KBM-7 (cell line): Measurements from ENCODE around the gene JUP.
"Not testable (repeated sequence)": the region's sequence is repeated elsewhere in the genome, so short reads cannot be mapped to it uniquely, and the experiment has no call there.

Experiments
- DNase-seq: peaks from one replicate; pipeline ENCODE4 v3.0.0-alpha.2; 2015
- in situ Hi-C: fragments of 300-500 bp; cut with MboI; formaldehyde crosslinking; loops from 2 replicates; pipeline ENCODE4 v1.14.3; 2020; ENCODE audit warnings: low sequenced_read_pairs, low pct_unique_long_range_greater_than_20kb, mixed read lengths

Gene JUP

GRCh38 chr17:41785091-41785858, 1.2 kb downstream of the JUP start:
- in situ Hi-C loops, result no loop called here
- DNase-seq, result peak; percentile 96

DNA sequence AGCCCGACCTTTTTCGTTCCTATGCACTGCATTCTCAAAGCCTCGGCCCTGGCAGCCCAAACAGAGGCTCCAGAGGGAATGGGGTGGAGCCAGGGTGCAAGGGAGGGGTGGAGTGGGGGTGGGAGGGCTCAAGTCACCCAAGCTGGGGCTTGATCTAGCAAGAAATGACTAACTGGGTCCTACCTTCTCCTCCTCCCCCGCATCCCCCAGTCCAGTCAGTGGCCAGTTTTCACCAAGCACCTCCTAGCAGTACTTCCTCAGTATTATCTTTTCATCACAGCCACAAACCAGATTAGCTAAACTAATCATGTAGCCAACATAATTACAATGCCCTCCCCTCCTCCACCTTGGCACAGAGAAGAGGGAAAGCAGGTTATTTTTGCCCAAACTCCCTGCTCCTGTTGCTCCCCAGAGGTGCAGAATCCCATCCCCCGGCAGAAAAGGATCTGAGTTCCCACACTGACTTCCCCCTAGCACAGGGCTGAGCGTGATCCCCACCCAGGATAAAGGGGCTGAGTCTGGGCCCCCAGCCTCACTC, 2.2 kb downstream of the JUP start:
- in situ Hi-C loops, result no loop called here
- DNase-seq, result peak; percentile 93

GRCh38 chr17:41782142-41782541, 4.4 kb downstream of the JUP start:
- DNase-seq, result no peak
- in situ Hi-C loops, result no loop called here

DNA sequence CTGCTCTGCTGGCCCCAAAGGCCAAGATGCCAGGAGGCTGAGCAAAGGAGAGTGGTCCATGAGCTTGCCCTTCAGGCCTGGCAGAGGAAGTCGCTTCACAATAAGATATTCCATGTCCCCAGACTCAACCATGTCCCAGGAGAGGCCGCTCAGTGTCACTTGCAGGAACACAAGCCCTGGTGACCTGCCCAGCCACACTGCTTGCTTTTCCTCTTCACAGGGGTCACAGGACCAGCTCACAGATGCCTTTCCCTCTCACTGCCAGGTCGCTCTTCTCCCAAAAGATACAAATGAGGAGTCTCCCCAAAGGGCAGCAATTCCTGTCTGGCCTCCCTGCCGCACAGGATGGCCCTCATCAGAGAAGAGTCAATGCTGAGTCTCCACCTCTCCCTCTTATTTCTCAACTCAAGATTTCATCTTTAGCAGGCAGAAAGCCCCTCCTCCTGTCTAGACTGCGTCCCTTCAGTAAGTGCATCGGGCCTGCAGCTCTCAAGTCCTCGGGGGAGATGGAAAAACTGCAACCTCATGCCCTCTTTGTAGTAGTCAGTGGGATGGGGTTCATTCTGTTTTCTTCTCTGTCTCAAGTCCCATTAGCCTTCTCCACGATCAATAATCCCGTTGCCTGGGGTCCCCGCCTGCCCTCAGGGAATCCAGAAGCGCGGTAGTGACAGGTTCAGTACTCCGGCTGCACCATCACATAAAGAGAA, 5.0 kb downstream of the JUP start:
- in situ Hi-C loops, result no loop called here
- no peak for DNase-seq

- in situ Hi-C loops, result no loop called here
Measured at GRCh38 chr17:41779954-41780353, 6.6 kb downstream of the JUP start.

GRCh38 chr17:41777574-41778188, 8.8 kb downstream of the JUP start:
- peak; percentile 31 for DNase-seq
- in situ Hi-C loops, result no loop called here

More at GRCh38 chr17:41779954-41780353, 6.6 kb downstream of the JUP start:
- no peak for DNase-seq

DNA sequence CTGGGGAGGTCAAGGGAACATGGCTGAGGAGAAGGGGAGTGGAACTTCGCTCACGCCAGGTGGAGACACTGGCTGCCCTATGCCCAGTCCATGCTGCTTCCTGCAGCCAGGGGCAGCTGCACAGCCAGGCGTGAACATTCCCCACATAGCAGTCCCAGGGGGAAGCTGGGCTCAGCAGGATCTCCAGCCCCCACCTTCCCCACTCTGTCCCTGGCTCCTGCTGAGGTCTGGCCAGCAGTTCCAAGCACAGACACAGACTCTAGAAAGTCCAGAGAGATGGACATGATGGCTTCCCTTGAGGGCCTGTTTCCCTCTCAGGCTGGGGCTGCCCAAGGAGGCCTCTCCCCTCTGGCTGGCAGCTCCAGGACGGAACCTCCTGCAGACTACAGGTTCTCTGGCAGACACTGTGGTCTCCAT, 9.3 kb downstream of the JUP start:
- no peak for DNase-seq
- in situ Hi-C loops, result no loop called here

GRCh38 chr17:41776262-41776900, 10.1 kb downstream of the JUP start:
- DNase-seq, in situ Hi-C loops: not testable (repeated sequence)

GRCh38 chr17:41775394-41776226, 10.9 kb downstream of the JUP start:
- in situ Hi-C loops, result no loop called here
- no peak for DNase-seq

DNA sequence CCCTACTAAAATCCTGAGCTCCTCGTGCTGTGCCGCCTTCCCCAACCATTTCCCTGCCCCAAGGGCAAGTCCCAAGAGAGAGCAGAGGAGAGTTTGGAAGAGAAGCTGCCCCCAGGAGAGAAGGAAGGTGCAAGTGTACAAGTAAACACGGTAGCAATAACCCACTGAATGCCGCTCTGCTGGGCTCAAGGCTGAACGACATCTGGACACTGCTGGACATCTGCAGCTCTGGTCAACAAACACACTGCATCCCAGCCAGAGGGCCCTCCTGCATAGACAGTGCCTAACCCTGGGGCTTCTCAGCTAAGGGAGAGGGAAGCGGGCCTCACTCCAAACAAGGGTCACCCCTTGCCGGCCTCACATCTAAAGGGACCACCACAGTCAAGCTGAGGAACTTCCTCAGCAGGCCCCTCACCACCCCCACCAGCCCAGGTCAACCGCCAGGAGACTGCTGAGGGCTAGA, 12.7 kb downstream of the JUP start:
- no peak for DNase-seq
- in situ Hi-C loops, result no loop called here

DNA sequence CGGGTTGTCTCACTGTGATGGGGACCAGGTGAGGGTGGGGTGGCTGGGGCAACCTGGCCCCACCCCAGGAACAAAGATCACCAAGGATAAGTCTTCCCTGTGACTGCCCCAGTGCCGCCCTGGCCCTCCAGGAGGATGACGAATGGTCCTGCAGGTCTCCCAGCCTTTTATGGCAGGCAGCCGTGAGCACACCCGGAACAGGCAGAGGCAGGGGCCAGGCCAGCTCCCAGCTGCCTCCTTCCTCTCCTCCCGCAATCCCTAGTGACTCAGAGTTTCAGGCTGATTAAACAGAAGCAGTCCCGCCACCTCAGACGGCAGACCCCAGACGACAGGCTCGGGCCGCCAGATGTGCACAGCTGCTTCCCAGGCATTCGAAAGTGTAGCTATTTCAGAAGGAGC, 13.3 kb downstream of the JUP start:
- DNase-seq, result no peak
- in situ Hi-C loops, result no loop called here

- no peak for DNase-seq
- in situ Hi-C loops, result no loop called here
Measured at GRCh38 chr17:41772586-41773189, 13.8 kb downstream of the JUP start.

- in situ Hi-C loops, result no loop called here
- no peak for DNase-seq
Measured at GRCh38 chr17:41772218-41772585, 14.3 kb downstream of the JUP start.

- no peak for DNase-seq
- in situ Hi-C loops, result no loop called here
Measured at GRCh38 chr17:41771389-41772206, 14.9 kb downstream of the JUP start.

- no peak for DNase-seq
- in situ Hi-C loops, result no loop called here
Measured at GRCh38 chr17:41769985-41770384, 16.5 kb downstream of the JUP start.

- no peak for DNase-seq
- in situ Hi-C loops, result no loop called here
Measured at GRCh38 chr17:41769346-41769862, 17.1 kb downstream of the JUP start.

GRCh38 chr17:41768682-41769288, 17.7 kb downstream of the JUP start:
- no peak for DNase-seq
- in situ Hi-C loops, result no loop called here
